ENCODE data around the gene ARHGAP24. TPM values are rescaled to one million over a fixed set of nuclear protein-coding genes. Genes with fewer than 3 reads are reported as not detected.
"Not testable (repeated sequence)": the region's sequence is repeated elsewhere in the genome, so short reads cannot be mapped to it uniquely, and the experiment has no call there.

Gene ARHGAP24
- polyA plus RNA-seq, 12 donors, result 39.9 to 68.8 (median 61.9) TPM; not detected in 1

DNA sequence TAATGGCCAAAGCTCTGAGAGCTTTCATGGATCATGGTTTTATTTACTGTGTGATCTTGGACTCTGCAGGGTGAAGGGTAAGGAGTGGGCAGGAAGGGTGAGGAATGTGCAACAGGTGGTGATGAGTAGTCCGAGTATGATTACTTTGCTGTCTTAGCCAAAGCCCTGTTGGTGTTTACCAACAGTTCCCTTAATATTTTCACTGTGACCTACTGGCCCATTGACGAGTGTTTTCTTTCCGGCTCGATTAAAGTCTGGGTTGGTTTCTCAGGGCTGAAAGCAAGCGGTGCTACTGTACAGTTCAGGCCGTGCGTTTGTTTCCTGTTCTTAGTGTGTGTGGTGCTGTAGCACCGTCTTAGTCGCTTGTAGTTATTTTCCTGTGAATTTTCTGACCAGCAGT is 2.6 kb downstream of the ARHGAP24 start:
- DNase-seq, result no peak

DNA sequence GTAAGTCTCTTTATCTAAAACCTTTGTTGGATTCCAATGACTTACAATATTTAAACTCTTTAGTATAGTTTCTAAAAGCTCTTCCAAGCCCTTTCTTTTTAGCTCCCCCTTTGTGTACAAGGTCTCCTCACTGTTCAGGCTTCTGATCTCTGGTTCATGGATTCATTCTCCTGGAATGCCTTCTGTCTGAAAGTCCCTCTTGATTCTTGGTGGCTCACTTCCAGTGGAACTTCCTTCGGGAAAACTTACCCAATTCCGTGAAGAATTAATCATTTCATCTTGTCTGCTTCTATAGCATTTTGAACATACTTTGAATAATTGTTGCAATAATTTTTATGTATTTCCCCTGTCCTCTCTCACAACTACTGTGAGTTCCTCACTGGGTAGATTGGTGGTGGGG is 3.6 kb downstream of the ARHGAP24 start:
- no peak for DNase-seq

DNA sequence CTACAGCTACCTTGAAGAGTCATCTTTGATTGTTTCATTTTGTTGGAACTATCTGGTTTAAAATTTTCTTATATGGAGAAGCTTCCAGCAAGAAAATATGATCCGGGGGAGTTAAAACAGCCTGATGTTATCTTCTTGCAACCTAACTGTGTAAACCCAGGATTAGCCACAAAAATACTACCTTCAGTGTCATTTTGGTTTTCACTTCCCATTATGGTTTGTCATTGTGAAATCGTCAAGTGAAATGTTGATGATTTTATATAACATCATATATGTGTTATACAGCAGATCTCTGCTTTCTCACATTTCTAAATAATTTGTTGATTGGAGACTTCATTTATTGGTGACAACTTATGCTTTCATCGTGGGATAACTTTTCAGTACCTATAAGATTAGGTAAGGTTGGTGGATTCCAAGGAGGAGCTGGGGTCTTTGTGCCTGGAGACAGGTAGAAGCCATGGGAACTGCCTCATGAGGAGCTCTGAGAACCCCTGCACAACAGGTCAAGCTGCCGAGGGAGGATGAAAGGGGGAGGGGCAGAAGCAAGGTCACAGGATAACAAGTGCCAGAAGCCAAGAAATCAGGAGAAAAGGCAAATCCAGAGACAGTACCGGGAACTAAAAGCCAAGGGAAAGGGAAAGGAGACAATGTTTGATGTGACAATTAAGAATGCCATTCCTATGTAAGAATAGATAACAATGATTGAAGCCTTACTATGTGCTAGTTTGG is 7.2 kb downstream of the ARHGAP24 start:
- no peak for DNase-seq

DNA sequence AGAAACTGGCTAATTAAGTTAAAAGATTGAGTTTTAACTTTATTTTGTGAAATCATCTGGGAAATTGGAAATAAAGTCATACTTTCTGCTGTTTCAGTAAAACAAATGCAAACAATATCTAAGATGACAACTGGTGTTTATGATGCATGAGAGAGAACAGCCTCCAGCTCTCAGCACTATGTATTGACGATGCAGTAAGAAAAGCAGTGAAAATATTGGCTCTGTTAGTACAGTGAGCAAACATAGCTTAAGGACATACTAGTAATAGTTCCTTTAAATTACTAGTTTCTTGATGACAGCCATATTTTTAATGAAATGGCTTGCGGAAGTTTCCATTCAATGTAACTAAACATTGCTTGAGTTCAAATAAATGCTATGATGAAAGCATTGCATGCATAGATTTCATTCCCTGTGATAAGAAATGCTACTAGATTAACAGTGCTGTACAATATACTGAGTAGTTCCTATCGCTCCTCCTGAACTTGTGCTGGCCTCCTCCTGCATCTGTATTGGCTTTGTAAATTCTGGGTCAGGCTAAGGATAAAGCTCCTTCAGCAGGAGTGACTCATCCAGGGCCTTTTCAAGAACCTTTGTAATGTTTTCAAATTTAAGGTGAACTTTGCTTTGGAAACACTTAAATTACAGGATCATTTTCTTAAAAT is 11.6 kb downstream of the ARHGAP24 start:
- no peak for DNase-seq

DNA sequence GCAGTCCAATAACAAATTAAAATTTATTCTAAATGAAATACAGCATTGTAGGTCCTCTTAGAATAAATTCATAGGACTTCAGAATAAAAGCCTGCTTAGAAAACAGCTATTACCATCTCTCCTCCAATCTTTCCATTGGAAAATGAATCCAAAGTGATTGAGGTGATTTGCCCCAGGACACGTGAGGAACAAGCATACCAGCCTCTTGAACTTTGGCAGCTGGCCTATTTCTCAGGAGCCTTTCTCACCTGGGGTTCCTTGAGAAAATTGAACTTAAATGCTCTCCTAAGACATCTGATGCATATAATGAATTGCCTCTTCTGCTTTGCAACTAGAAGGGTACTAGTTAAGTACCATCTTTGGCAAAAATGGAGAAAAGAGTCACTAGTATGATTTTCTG is 13.5 kb downstream of the ARHGAP24 start:
- DNase-seq, result no peak

DNA sequence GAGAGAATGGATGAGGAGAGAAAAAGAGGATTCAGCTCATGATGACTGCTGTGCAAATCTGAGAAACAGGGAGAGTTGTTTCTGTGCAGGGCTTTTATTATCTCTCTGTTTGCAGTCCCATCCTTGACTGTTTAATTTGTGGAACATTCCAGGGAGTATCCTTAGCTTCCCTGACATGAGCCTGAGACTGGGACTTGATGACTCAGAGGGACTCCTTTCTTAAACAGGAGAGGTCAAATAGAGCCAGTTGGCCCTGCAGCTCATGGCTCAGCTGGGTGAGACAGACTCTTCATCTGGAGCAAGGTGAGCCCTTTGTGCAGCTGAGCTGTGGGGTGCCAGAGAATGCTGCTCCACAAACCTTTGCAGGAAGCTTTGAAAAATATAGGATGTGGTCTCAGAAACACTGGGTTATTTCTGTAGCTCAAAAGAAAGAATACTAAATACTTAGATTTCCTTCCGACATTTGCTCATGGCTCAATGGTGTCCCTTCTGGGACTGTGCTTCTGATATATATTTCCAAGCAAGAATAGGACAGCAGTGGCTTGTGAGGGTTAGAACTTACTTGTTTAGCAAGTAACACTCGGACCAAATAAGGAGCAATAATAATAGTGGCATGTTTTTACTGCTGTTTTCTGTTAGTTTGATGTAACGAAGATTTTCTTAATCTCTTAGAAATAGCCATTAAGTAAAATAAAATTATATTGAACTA is 14.5 kb downstream of the ARHGAP24 start:
- DNase-seq, result no peak

DNA sequence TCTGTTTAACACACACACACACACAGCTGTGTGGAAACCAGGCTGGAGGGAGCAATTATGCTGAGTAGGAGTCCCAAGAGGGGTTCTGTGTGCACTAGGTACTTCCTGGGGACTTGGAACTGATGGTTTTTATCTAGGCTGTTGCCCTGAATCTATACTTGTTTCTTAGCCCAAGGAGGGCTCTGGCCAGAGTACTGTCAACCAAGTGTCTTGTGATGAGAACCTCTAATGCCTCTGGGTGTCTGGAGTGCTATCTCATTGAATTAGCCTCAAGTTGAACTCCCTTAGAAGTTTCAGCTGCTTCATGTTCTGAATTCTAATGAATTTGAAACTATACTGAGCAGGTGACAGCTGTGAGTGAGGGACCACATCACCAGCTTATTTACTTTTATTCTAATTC is 16.6 kb downstream of the ARHGAP24 start:
- DNase-seq, result no peak

DNA sequence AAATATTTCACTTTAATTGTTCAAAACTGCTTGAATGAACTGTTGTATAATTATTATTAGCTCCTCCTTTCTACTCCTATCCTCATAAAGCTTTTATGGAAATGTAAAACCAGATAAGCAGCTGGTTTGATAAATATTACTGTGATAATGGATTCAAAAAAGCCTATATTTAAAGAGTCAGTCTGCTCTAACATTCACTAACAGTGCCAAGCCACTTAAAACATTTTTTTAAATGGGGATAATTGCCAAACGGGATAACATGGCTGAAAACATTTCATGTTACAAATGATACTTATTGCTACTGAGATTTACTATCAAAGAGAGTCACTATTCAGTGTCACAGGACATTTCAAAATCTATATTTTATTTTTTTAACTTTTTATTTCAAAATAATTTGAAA is 17.4 kb downstream of the ARHGAP24 start:
- no peak for DNase-seq

DNA sequence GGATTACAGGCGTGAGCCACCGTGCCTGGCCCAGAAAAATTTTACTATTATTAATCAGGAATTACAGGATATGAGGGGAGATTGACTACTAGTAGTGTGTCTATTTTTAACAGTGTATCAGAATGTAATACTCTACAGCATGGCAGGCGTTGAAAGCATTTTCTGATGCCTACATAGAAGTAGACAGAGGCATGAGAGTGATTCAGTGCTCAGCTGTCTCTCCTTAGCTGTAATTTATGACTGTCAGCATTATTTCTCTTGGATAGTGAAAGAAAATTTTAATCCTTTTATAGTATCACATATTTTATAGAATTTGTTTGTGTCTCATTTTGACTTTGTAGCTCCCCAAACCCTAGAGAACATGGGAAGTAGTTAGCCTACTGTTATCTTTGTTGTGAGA is 20.7 kb downstream of the ARHGAP24 start:
- DNase-seq, result no peak

DNA sequence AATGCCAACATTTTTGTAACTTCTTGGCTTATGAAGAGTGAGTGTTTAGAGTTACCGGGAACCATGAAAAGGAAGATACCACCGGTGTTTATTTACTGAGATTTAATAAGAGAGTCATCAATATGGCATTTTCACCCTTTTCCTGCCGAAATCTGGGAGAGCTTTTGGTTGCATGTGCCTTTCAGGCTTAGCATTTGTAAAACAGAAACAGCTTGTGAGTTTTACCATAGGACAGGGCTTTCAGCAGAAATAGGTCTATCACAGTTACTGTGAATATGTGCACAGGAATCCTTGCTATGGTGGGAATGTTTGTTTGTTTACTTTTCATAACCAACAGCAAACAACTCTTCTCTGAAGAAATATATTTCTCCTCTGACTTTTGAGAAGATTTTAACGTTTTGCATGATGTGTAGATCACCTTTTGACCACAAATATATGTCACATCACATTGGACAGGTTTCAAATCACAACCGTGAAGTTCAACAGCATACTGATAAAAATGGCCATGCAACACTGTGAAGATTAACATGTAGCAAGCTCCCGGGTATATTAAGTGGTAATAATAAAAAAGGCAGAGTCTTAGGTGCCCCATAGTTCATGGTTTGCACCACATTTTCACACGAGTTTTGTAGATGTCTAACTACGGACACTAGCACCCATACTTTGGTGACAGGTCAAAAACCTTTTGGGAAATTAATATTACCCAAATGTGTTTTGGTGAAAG is 21.3 kb downstream of the ARHGAP24 start:
- DNase-seq, result no peak

DNA sequence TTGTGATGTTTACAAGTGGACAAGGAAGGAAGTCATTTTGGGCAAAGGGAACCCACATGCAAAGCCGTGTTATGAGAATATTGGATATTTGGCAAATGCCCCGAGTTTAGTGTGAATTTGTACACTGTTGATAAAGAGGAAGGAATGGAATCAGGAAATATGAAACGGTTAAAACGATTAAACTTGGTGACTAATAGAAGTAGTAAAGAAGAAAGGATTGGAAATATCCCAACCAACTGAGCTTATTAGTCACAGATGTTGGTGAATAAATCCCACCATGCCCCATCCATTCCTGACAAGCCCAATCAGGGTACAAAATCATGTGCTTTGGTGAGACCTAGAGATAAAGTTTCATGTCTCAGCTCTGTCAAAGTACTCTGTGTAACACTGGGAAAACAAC is 22.0 kb downstream of the ARHGAP24 start:
- DNase-seq, result no peak

DNA sequence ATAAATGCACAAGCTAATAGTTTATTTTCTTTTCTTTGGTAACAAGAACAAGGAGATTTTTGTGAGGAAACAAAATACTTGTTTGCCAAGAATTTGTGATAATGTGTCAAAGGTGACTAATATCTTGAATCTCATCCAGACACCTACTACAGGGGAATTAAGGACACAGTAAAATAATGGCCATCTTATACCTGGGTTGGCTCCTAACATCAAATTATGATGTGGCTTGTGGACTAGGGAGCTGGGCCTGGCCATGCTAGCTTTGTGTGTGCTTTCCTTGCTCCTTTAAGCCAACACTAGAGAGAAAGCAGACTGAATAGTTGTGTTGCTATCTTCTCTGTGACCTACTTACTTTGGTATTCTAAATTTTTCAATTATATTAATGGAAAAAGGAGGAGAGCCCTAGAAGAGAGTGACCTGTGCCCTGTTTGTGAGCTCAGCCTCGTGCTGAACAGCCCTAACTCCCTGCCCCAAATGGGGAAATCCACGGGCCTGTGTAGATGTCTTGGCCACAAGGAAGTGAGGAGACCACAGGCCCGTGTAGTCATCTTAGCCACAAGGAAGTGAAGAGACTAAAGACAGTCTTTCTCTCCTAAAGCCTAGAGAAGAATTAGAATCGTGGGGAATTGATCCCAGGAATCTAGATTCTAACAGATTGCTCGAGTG is 23.3 kb downstream of the ARHGAP24 start:
- DNase-seq, result no peak

DNA sequence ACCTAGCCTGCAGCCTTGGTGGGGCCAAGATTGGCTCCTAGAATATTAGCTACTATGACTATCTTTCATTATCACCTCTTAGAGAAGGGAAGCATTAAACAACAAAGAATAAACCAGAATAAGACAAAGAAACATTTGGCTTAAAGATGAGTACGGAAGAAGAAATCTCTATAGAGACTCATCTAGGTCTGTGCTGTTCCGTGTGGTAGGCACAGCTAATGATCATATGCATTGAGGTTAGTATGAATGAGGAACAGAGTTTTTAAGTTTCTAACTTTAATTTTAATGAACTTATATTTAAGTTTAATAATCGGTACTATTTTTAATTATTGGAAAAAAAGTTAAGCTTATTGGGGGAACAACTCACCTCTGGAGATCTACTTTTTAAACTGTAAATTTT is 24.6 kb downstream of the ARHGAP24 start:
- no peak for DNase-seq

DNA sequence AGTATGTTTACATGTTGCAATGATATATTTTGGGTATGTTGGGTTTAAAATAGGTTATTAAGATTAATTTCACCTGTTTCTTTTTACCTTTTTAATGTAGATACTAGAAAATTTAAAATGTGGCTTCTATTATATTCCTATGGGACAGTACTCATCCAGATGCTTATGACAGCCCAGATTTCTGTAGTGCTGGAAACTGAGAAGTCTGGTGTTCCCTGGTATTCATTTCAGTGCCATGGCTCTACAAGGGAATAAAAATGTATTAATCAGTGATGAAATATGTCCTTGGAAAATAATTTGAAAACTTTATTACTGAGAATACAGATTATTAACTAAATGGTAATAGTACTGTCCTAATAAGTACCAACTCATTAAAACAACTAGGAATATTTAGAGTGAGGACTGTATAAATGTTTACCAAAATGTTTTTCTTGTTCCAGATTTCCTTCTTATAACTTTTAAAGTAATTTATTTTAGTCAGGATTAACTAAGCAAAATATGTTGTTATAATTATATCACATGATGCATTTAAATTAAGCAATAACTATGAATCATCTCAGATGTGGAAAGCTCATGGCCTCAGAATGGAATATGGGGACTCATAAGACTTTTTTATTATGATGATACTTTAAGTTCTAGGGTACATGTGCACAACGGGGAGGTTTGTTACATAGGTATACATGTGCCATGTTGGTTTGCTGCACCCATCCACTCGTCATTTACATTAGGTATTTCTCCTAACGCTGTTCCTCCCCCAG is 25.3 kb downstream of the ARHGAP24 start:
- DNase-seq, result no peak

DNA sequence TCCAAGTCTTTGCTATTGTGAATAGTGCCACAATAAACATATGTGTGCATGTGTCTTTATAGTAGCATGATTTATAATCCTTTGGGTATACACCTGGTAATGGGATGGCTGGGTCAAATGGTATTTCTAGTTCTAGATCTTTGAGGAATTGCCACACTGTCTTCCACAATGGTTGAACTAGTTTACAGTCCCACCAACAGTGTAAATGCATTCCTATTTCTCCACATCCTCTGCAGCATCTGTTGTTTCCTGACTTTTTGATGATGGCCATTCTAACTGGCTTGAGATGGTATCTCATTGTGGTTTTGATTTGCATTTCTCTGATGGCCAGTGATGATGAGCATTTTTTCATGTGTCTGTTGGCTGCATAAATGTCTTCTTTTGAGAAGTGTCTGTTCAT is 26.2 kb downstream of the ARHGAP24 start:
- DNase-seq, result not testable (repeated sequence)

DNA sequence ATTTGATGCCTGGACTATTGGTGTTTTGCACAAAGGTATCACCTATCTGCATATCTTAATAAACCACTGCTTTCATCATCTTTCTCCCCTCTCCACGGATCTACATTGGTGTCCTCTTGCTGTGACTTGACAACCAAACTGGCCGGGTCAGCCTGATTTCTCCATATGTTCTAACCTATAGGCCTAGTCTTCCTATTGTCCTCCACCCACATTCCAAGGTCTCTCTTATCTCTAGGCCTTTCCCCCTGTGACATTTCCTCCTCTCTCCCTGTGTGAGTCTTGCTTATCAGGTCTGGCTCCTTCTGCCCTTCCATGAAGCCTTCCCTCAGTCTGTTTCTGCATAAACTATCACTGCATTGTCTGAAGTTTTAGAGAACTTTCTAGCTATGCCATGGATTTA is 33.7 kb downstream of the ARHGAP24 start:
- no peak for DNase-seq

DNA sequence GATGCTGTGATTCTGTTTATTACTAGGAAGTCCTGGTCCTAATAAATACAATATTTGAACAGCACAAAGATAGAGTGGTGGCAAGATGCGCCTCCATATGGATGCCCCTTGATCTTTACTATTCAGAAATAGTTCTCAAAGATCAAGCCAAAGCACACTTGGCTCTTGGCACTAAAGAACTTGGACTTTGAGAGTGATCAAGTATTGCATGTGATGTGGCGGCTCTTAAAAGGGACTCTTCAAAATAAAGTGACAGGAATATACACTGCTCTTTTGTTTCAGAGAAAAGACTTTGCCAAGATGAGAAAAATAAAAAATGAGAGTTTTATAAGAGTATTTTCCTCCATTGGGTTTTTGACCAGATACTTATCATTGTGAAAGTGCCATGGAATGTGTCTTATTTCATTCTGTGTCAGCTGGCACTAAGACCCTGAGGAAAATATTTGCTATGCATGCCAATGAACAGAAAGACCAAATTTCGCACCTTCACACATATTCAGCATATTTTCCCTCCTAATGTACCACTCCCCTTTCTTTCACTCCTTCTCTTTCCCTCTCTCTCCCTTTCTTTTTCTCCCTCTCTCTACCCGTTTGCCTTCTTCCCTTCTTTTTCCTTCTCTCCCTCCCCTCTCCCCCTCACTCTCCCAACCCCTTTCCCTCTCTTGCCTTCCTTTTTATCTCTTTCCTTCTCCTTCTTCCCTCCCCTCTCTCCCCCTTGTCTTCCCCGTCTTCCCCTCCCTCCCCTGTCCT is 35.1 kb downstream of the ARHGAP24 start:
- DNase-seq, result no peak

DNA sequence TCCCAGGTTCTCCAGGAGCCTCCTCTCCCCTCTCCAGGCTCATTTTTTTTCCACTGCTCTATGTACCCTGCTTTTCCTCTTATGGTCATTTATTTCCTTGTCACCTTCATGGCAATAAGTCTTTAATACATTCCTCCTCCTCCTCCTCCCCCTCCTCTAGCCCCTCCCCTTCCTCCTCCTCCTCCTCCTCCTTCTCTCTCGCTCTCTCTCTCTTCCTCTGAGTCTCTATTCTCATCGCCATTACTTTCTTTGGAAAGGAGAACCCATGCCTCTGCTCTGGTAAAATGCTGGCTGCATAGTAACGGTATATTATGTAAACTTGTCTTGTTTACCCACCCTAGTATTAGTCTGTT is 35.7 kb downstream of the ARHGAP24 start:
- DNase-seq, result no peak

DNA sequence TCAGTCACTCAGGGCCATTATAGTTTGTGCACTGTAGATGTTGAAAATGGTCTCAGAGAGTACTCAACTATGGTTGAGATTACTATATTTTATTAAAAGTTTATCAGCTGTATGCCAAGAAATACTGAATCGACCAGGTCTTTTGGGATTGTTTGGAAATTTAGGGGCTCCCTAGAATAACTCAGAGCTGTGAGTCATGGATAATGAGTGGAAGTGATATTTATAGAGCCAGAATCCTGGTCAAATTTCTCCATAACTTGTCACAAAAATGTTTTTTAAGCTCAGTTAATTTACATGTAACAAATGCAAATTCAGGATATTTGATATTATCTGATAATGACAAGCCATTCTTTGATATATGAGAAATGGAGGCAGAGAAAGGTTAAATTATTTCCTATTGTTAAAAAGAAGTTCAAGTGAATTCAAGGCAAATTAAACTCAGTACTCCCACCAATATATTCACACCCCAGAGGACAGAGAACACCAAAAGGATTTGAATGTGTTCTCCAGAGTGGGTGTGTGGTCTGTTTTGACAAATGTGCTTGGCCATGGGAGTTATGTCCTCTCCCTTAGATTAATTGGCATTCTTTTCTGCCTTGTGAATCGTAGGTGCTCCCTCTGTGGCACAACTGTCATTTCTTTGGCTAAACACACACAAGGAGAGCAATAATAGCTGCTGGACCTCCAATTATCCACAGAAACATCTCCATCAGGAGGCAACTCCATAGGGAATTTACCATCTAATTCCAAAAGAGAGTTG is 37.7 kb downstream of the ARHGAP24 start:
- DNase-seq, result no peak

DNA sequence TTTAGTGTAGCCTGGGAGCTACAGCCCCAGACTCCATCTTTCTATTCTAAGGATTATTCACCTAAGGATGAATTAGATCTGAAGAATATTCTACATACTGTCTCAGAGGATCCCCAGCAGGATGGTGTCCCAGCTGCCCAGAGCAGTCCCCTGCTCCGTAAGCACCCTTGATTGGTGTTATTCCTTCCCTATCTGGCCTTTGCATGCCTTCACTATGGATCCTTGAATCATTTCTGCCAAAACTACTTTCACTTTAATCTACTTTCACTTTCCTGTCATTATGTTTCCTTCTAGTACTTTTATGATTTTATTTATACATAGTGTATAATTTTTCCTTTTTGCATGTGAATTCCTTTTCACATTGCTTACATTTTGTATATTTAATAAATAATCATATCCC is 39.2 kb downstream of the ARHGAP24 start:
- no peak for DNase-seq

Measured in muscle of arm (tissue), 12 donors.